Testis (tissue), 3 donors: Measurements from ENCODE around the gene AP5B1. TPM values are rescaled to one million over a fixed set of nuclear protein-coding genes. Genes with fewer than 3 reads are reported as not detected.

Experiments used
- DNase-seq: peaks from one replicate; pipeline ENCODE4 v3.0.0-alpha.2; 2019
- H3K27ac ChIP-seq, 2 donors: fragments of 200-600 bp; sonication (generic); one replicate each; pipeline ENCODE4 v1.5.1; 2019
- H3K27me3 ChIP-seq: fragments of 200-600 bp; sonication (generic); one replicate; pipeline ENCODE4 v1.5.1; 2019
- H3K36me3 ChIP-seq: fragments of 200-600 bp; sonication (generic); one replicate; pipeline ENCODE4 v1.5.1; 2017; ENCODE audit warnings: low read depth; ENCODE audit errors: missing control alignments
- H3K4me1 ChIP-seq: fragments of 200-600 bp; sonication (generic); one replicate; pipeline ENCODE4 v1.5.1; 2019
- H3K4me3 ChIP-seq, 2 donors: fragments of 200-600 bp; sonication (generic); one replicate each; pipeline ENCODE4 v1.5.1; 2017 to 2019
- H3K9me3 ChIP-seq: fragments of 200-600 bp; sonication (generic); one replicate; pipeline ENCODE4 v1.5.1; 2017
- CTCF ChIP-seq, 3 experiments: fragments of 450-650 bp in 2 of 3; fragments of 200-600 bp in 1 of 3; sonication (generic) in 1 of 3; IDR thresholded peaks; one replicate each; pipeline ENCODE4 v1.5.1; 2016 to 2019; ENCODE audit warnings: antibody characterized with exemption in 3 of 3, mild to moderate bottlenecking in 2 of 3, moderate library complexity in 1 of 3
- POLR2A ChIP-seq: fragments of 450-650 bp; IDR thresholded peaks from one replicate; pipeline ENCODE4 v1.6.1; 2017; ENCODE audit warnings: antibody characterized with exemption, mild to moderate bottlenecking, moderate library complexity
- WGBS, 2 donors: methylation state at CpG; one replicate each; pipeline ENCODE4 v1.1.5; 2018; 5-methylcytosine and 5-hydroxymethylcytosine counted together
- intact Hi-C: fragments of 100-400 bp; cut with DNase I; formaldehyde crosslinking; loops from one replicate; pipeline ENCODE4 v1.15.1; 2023; ENCODE audit warnings: low total_unique reads
- polyA plus RNA-seq: library from polyadenylated mRNA; stranded (reverse); fragments of 350-450 nt; fragmentation: Illumina TruSeq; extraction: RNeasy Lipid Tissue Mini Kit (QIAGEN cat#74804); gene quantifications from one replicate; pipeline ENCODE4 v1.2.3, GENCODE V29; 2014; ENCODE audit warnings: low read depth, low replicate concordance; ENCODE audit not compliant: insufficient read depth
- total RNA-seq, 2 donors: library from RNA; depleted of rRNA; stranded (reverse); fragments of >200 nt; gene quantifications; one replicate each; pipeline ENCODE4 v1.2.3, GENCODE V29; 2016

AP5B1 gene
- total and polyA plus RNA-seq, 3 donors from 2014 or later: 4.5 to 14.8 (median 13.5) TPM

- 71 to 80% methylated on average over 5 to 6 of the region's 6 CpGs for WGBS, 2 donors
- intact Hi-C loops: no loop called here
Measured at GRCh38 chr11:65726660-65727059, 54.1 kb downstream of the AP5B1 start.

More at GRCh38 chr11:65726660-65727059, 54.1 kb downstream of the AP5B1 start:
- H3K27me3 ChIP-seq: no peaks in the 10 kb centered on the region
- H3K9me3 ChIP-seq: no peaks in the 10 kb centered on the region
- H3K4me1 ChIP-seq: no peaks in the 10 kb centered on the region
- no peaks in the 10 kb centered on the region for H3K36me3 ChIP-seq
- DNase-seq: no peak
- TF ChIP-seq POLR2A (no peak), CTCF (IDR thresholded peaks at IDR 0.05) (no peak)
- no peak overlapping the region for H3K4me3 ChIP-seq
- no peak overlapping the region for H3K27ac ChIP-seq

Other genes with a start within 250 kb of the AP5B1 start
- 100 to 1,000 TPM; 112 to 126 TPM for gene LTBP3, start 222.6 kb downstream of the AP5B1 start, total RNA-seq
- 58.1 TPM for gene LTBP3, start 222.6 kb downstream of the AP5B1 start, polyA plus RNA-seq
- 10 to 100 TPM; 67.7 to 79.6 TPM for gene ZNRD2, start 210.5 kb downstream of the AP5B1 start, total RNA-seq
- 77.6 TPM for gene ZNRD2, start 210.5 kb downstream of the AP5B1 start, polyA plus RNA-seq
- 10 to 100 TPM; 59.9 to 63.2 TPM for gene FAM89B, start 208.4 kb downstream of the AP5B1 start, total RNA-seq
- gene FAM89B, start 208.4 kb downstream of the AP5B1 start, polyA plus RNA-seq: 25.8 TPM
- gene EHBP1L1, start 204.9 kb downstream of the AP5B1 start, total RNA-seq: 10 to 100 TPM; 51.0 to 66.8 TPM
- gene EHBP1L1, start 204.9 kb downstream of the AP5B1 start, polyA plus RNA-seq: 20.5 TPM
- 1 to 10 TPM in 1 of 2 donors, under 1 TPM in 1; 0.99 to 2.5 TPM for gene KCNK7, start 185.2 kb downstream of the AP5B1 start, total RNA-seq
- gene KCNK7, start 185.2 kb downstream of the AP5B1 start, polyA plus RNA-seq: 0.26 TPM
- gene MAP3K11, start 166.8 kb downstream of the AP5B1 start, total RNA-seq: 10 to 100 TPM; 68.4 to 75.7 TPM
- gene MAP3K11, start 166.8 kb downstream of the AP5B1 start, polyA plus RNA-seq: 40.7 TPM
- 10 to 100 TPM; 78.4 to 87.6 TPM for gene PCNX3, start 165.2 kb downstream of the AP5B1 start, total RNA-seq
- 61.4 TPM for gene PCNX3, start 165.2 kb downstream of the AP5B1 start, polyA plus RNA-seq
- 10 to 100 TPM; 15.2 to 23.5 TPM for gene SIPA1, start 142.9 kb downstream of the AP5B1 start, total RNA-seq
- gene SIPA1, start 142.9 kb downstream of the AP5B1 start, polyA plus RNA-seq: 29.0 TPM
- gene RELA, start 118.1 kb downstream of the AP5B1 start, total RNA-seq: 10 to 100 TPM; 64.9 to 82.0 TPM
- 47.5 TPM for gene RELA, start 118.1 kb downstream of the AP5B1 start, polyA plus RNA-seq
- gene KAT5, start 68.7 kb downstream of the AP5B1 start, total RNA-seq: 100 to 1,000 TPM; 101 to 121 TPM
- gene KAT5, start 68.7 kb downstream of the AP5B1 start, polyA plus RNA-seq: 154 TPM
- gene RNASEH2C, start 60.2 kb downstream of the AP5B1 start, total RNA-seq: 10 to 100 TPM; 70.9 to 71.1 TPM
- gene RNASEH2C, start 60.2 kb downstream of the AP5B1 start, polyA plus RNA-seq: 29.1 TPM
- gene OVOL1, start 6.1 kb upstream of the AP5B1 start, total RNA-seq: 10 to 100 TPM; 27.6 to 33.9 TPM
- gene OVOL1, start 6.1 kb upstream of the AP5B1 start, polyA plus RNA-seq: 72.4 TPM
- 1 to 10 TPM; 3.2 to 4.0 TPM for gene SNX32, start 53.0 kb upstream of the AP5B1 start, total RNA-seq
- 4.9 TPM for gene SNX32, start 53.0 kb upstream of the AP5B1 start, polyA plus RNA-seq
- 100 to 1,000 TPM; 522 to 570 TPM for gene CFL1, start 77.2 kb upstream of the AP5B1 start, total RNA-seq
- gene CFL1, start 77.2 kb upstream of the AP5B1 start, polyA plus RNA-seq: 647 TPM
- gene MUS81, start 79.5 kb upstream of the AP5B1 start, total RNA-seq: 10 to 100 TPM; 57.2 to 74.0 TPM
- gene MUS81, start 79.5 kb upstream of the AP5B1 start, polyA plus RNA-seq: 49.9 TPM
- 10 to 100 TPM; 47.4 to 52.4 TPM for gene EFEMP2, start 91.8 kb upstream of the AP5B1 start, total RNA-seq
- 100 TPM for gene EFEMP2, start 91.8 kb upstream of the AP5B1 start, polyA plus RNA-seq
- 1 to 10 TPM in 1 of 2 donors, under 1 TPM in 1; 0.71 to 2.7 TPM for gene CTSW, start 98.9 kb upstream of the AP5B1 start, total RNA-seq
- 4.4 TPM for gene CTSW, start 98.9 kb upstream of the AP5B1 start, polyA plus RNA-seq
- 100 to 1,000 TPM; 144 to 149 TPM for gene FIBP, start 107.5 kb upstream of the AP5B1 start, total RNA-seq
- 131 TPM for gene FIBP, start 107.5 kb upstream of the AP5B1 start, polyA plus RNA-seq
- gene CCDC85B, start 109.7 kb upstream of the AP5B1 start, total RNA-seq: 100 to 1,000 TPM in 1 of 2 donors, 10 to 100 TPM in 1; 77.1 to 102 TPM
- 17.1 TPM for gene CCDC85B, start 109.7 kb upstream of the AP5B1 start, polyA plus RNA-seq
- gene FOSL1, start 119.4 kb upstream of the AP5B1 start, total RNA-seq: 1 to 10 TPM; 1.7 to 2.0 TPM
- gene FOSL1, start 119.4 kb upstream of the AP5B1 start, polyA plus RNA-seq: 1.7 TPM
- 10 to 100 TPM; 54.4 to 54.8 TPM for gene C11orf68, start 138.1 kb upstream of the AP5B1 start, total RNA-seq
- 89.2 TPM for gene C11orf68, start 138.1 kb upstream of the AP5B1 start, polyA plus RNA-seq
- gene DRAP1, start 138.4 kb upstream of the AP5B1 start, total RNA-seq: 100 to 1,000 TPM; 215 to 243 TPM
- 304 TPM for gene DRAP1, start 138.4 kb upstream of the AP5B1 start, polyA plus RNA-seq
- 1 to 10 TPM; 5.4 to 5.5 TPM for gene TSGA10IP, start 164.5 kb upstream of the AP5B1 start, total RNA-seq
- gene TSGA10IP, start 164.5 kb upstream of the AP5B1 start, polyA plus RNA-seq: 17.8 TPM
- 100 to 1,000 TPM in 1 of 2 donors, 10 to 100 TPM in 1; 81.1 to 102 TPM for gene SART1, start 180.8 kb upstream of the AP5B1 start, total RNA-seq
- 56.8 TPM for gene SART1, start 180.8 kb upstream of the AP5B1 start, polyA plus RNA-seq
- gene EIF1AD, start 221.2 kb upstream of the AP5B1 start, total RNA-seq: 10 to 100 TPM; 43.2 to 46.5 TPM
- 42.5 TPM for gene EIF1AD, start 221.2 kb upstream of the AP5B1 start, polyA plus RNA-seq
- gene BANF1, start 221.5 kb upstream of the AP5B1 start, total RNA-seq: 100 to 1,000 TPM; 105 to 133 TPM
- gene BANF1, start 221.5 kb upstream of the AP5B1 start, polyA plus RNA-seq: 193 TPM
- gene CST6, start 231.0 kb upstream of the AP5B1 start, total RNA-seq: 10 to 100 TPM in 1 of 2 donors, 1 to 10 TPM in 1; 6.6 to 11.9 TPM
- gene CST6, start 231.0 kb upstream of the AP5B1 start, polyA plus RNA-seq: 3.0 TPM
- 10 to 100 TPM in 1 of 2 donors, 1 to 10 TPM in 1; 8.9 to 12.5 TPM for gene CATSPER1, start 245.5 kb upstream of the AP5B1 start, total RNA-seq
- gene CATSPER1, start 245.5 kb upstream of the AP5B1 start, polyA plus RNA-seq: 33.7 TPM